ENCODE measurements around the gene KIFC1.

Gene KIFC1

DNA sequence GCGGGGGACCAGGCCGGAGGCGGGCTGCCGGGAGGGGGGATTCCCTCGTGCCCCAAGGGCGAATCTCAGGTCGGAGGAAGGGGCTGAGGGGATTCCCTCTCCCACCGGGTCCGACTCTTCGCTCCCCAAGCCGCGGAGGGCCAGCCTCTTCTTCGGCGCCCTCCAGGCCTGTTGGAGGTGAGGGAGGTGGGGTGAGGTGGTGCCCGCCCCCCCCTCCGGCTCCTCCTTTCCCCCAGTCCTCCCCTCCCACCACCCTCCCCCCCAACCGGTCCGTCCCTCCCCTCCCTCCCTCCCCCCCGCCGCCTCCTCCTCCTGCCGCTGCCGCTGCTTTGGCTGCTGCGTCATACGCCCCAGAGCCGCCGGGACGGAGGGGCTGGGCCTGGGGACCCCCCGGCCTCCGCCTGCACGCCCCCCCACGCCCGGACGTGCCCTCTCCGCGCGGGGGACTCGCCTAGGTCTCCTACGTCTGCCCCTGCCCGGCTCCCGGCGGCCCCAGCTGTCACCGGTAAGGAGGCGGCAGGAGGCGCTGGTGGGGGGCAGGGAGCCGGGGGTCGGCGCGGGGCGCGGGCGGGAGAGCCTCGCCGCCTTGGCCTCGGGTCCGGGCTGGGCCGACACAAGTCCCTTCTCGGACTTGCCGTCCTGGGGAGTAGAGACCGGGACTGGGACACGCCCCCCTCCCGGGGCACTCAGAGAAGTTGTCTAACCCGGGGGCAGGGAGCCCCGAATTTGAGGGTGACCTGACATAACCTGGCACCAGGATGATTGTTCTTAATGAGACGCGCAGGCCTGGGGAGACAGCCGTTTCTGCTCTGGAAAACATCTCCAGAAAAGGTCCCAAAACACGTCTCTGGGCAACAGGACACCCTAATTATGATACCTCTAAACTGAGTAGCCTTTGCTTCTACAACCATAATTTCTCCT lies 19.3 kb downstream of the KIFC1 start, which contains the start of gene PHF1:
TSS of gene PHF1 (plus strand) at position 304 of the 921 bp plus-strand sequence. CDS start 1,250 bp downstream, outside the sequence.
- DNase-seq: peak; percentile 83

DNA sequence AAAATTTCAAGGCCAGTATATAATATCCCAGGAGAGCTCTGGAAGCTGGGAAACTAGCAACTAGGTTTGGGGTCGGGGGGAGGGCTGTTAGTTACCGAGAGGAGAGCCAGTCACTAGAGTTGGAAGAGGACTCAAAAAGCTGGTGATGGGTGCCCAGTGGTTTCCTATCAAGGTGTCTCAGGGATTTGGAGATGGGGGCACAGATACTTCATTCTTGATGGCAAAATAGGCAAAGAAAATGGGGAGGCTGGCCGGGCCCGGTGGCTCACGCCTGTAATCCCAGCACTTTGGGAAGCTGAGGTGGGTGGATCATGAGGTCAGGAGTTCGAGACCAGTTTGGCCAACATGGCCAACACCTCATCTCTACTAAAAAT lies 20.0 kb downstream of the KIFC1 start:
- DNase-seq: no peak

DNA sequence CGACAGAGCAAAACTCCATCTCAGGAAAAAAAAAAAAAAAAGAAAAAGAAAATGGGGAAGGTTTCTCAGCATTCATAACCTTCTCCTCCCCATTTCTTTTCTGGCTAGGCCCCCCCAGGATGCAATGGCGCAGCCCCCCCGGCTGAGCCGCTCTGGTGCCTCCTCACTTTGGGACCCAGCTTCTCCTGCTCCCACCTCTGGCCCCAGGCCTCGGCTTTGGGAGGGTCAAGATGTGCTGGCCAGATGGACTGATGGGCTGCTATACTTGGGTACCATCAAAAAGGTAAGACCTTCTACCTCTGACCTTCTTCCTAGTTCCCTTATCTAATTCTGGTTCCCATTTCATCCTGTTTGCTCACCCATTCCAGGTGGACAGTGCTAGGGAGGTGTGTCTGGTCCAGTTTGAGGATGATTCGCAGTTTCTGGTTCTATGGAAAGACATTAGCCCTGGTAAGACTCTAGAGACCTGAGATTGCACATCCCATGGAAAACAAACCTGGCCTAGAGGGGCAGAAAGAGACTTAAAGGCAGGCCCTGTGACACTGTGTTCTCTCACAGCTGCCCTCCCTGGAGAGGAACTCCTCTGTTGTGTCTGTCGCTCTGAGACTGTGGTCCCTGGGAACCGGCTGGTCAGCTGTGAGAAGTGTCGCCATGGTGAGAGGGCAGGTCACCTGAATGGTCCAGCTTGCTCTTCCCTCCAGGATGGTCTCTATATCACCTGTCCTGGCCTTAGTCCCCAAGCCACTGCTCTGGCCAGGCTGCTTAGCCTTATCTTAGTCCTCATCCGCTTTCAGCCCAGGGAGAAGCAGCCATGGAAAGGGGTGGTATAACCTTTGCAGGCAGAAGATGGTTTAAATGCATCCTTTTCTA lies 20.8 kb downstream of the KIFC1 start:
- no peak for DNase-seq

DNA sequence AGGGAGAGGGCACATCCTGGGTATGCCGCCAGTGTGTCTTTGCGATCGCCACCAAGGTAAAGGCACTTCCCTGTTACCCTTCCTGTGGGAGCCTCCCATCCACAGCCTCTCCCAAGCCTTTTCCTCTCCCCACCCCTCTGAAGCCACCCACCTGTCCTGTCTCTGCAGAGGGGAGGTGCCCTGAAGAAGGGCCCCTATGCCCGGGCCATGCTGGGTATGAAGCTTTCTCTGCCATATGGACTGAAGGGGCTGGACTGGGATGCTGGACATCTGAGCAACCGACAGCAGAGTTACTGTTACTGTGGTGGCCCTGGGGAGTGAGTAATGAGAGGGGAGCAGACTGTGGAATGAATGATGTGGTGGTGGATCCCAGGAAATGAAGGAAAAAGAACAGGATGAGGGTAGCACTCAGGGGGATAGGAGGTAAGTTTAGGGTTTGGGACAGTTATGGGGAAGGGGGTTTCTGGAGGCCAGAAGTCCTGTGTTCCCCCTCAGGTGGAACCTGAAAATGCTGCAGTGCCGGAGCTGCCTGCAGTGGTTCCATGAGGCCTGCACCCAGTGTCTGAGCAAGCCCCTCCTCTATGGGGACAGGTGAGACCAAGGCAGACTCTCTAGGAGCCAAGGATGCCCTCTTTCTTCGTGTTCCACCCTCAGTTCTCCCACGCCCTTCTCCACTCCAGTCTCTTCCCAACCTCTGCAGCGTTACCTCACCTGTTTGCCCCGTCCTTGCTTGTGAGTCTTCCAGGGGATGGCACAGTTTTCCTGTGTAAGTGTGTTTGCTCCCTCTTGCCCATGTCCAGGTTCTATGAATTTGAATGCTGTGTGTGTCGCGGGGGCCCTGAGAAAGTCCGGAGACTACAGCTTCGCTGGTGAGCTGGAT lies 21.9 kb downstream of the KIFC1 start:
- DNase-seq: no peak

DNA sequence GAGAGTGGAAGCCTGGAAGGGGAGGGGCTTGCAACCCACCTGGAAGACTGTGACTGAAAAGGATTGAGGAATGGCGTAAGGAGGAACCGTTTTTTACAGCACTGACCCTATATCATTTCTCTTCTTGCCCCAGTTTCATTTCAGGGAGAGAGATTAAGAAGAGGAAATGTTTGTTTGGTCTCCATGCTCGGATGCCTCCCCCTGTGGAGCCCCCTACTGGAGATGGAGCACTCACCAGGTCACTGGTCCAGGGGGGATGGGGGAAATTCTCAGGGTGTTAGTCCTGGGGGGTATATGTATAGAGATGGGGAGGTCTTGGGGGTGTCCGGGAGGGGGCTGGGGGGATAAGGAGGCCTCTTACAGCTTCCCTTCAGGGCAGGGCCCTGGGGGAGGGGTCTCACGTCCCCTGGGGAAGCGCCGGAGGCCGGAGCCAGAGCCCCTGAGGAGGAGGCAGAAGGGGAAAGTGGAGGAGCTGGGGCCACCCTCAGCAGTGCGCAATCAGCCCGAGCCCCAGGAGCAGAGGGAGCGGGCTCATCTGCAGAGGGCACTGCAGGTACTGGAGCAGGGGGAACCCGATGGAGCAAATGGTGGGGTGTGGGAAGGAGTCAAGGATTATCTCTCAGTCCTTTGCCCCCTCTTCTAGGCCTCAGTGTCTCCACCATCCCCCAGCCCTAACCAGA lies 23.1 kb downstream of the KIFC1 start:
- no peak for DNase-seq

DNA sequence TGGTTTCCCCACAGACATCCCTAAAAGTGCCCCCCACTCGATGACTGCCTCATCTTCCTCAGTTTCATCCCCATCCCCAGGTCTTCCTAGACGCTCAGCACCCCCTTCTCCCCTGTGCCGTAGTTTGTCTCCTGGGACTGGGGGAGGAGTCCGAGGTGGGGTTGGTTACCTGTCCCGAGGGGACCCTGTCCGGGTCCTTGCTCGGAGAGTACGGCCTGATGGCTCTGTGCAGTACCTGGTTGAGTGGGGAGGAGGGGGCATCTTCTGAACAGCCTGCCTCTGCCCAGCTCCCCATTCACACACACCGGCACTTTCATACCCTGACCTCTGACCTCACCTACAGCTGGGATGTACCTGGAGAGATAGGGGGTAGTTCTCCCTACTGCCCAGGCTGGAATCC lies 24.2 kb downstream of the KIFC1 start:
- DNase-seq: no peak

DNA sequence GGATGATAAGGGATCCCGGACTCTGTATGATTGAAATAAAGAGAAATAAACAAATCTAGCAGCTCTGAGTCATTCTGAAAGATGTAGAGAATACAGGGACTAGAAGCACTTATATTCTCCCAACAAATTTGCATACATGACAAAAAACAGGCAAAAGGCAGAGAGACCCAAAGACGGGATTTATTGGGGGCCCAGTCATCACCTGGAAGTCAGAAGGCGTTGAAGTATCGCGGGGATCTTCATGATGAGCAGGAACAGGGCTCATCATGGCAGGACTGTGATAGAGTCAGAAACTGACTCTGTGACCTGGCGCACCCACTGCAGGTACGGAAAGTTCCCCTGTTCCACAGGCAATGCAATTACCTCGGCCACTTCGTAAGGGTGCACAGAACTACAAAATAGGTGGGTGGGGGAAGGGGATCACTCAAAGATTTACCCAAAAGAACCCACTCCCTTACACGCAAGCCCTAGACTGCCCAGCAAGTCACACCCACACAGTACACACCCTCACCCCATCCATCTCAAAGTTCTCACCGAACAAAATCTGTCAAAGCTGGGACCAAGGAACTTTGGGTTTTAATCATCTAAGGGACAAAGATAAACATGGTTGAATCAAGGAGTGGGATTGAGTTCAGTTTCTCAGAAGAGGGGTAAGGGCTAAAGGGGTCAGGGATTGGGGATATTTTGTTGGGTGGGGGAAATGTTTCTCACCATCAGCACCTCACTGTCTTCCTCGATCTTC lies 24.9 kb downstream of the KIFC1 start:
- no peak for DNase-seq

DNA sequence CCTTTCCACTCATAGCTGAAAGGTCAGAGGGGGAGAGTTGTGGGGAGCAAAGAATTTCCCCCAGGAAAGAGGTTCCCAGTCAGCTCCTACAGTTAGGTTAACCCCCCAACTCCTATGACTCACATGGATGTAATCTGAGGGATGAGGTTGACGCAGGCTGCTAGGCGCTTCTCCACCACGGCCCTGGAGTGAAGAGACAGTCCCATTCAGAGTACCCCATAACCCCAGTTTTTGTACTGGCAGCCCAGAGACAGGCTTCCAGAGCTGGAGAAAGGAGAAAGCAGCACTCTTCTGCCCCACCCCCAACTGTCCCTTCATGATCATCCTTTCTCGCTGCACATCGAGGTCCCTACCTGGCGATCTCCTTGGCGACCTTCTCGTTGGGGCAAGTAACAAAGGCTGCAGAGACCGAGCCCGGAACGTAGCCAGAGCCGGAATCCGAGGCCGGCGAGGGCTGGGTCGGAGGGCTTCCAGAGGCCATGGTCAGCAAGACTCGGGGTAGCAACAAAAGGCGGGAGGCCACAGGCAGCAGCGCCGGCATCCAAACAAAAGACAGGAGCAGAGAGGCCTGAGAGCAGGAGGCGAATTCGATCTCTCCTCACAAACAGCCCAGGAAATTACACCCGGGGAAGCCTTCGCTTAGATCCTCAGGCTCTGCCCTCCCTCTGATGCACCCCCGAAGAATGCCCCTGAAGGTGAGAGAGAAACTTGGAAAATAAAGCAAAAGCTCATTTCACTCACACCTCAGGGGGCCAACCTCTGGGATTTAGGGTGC lies 25.7 kb downstream of the KIFC1 start:
- peak; percentile 88 for DNase-seq

DNA sequence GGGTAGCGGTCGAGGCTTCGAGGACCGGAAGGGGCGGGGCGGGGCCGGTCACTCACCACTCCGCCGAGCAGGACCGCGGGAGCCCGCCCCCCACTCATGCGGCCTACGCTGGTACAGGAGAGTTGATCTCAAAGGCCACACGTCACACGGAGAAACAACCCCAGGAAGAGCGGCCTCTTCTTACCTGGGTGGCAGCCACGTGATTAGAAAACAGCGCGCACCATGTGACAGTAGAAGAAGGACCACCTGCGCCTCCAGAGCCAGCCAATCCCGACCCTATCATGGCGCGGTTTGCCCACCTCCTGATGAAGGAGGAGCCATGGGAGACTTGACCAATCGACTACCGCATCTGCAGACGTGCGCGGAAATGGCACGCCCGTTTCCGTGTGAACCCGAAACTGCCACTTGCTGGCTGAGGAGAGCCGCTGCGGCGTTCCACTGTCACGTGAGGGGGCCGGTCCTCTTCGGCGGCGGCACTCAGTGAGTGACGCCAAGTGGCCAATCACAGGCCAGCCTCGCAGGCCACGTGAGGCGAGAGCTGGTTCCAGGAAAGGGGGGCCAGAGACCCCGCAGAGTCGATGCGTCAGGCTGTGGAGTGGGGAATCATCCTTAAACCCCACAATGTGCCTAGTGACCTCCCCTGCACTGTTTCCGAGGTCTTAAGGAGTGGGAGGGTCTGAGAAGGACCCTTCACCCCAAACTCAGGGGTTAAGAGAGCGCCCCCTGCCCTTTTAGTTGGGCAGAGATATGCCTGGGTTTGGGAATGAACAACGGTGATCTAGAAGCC lies 26.5 kb downstream of the KIFC1 start, which contains the start of gene CUTA:
TSS of gene CUTA (minus strand) at position 205 of the 787 bp plus-strand sequence. CDS start at position 98, 107 bp downstream.
- peak; percentile 100 for DNase-seq

DNA sequence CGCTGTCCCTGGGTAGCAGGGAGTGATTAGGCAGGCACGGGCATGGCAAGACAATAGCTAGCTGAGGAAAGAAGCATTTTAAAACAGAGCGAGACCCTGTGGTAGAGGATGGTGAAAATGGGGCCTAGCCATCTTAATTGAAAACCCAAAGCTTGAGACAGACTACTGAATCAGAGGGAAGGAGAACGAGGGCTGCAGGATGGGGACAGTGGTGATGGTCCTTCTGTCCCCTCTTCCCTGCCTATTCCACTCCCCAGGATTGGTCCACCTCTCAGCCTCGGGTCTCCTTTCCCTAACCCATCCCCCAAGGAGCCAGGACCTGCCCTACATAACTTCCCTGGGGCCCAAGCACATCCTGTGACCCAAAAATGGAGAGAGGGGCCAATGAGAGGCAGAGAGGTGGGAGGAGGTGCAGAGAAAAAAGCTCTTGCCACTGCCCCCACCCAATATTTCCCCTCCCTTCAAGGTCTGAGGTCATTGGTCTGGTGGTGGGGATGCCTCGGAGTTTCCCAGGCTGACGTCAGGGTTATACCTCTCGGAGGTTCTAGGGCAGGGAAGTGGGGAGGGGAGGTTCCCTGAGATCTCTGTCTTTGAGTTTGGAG lies 27.2 kb downstream of the KIFC1 start:
- DNase-seq: no peak

DNA sequence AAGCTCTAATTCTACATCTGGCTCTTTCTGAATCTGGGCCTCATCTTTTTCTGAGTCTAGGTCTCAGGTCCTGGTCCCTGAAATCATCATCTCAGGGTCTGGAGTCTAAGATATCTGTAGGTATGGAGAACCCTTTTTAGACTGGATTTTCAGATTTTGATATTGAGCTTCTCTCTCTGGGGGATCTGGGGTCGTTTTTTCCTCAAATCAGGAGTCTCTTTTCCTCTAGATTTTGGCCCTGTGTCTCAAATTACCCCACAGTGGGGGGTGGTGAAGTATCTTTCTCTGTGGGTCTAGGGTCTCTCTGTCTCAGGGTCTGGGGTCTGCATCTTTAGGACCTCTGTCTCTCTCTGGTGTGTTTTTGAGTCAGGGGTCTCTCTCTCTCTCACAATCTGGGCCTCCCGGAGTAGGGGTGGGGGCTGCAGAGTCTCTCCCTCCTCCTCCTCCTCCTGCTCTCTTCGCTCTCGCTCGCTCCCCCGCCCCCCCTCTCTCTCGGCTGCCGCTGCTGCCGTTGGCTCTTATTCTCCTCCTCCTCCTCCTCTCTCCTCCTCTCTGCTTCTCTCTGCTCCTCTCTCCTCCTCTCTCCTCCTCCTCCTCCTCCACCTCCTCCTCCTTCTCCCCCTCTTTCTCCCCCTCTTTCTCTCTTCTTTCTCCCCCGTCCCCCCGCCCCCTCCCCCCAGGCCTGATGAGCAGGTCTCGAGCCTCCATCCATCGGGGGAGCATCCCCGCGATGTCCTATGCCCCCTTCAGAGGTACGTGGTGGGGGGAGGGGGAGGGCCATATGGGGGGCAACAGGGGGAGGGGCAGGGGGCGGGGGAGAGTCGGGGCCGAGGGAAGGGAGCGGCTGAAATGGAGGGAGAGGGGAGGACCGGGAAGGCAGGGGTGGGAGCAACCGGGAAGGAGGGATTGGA lies 28.2 kb downstream of the KIFC1 start, which contains the start of gene SYNGAP1:
TSS of gene SYNGAP1 (plus strand) at position 486 of the 911 bp plus-strand sequence. CDS start at position 686, 200 bp downstream.
- peak; percentile 68 for DNase-seq

DNA sequence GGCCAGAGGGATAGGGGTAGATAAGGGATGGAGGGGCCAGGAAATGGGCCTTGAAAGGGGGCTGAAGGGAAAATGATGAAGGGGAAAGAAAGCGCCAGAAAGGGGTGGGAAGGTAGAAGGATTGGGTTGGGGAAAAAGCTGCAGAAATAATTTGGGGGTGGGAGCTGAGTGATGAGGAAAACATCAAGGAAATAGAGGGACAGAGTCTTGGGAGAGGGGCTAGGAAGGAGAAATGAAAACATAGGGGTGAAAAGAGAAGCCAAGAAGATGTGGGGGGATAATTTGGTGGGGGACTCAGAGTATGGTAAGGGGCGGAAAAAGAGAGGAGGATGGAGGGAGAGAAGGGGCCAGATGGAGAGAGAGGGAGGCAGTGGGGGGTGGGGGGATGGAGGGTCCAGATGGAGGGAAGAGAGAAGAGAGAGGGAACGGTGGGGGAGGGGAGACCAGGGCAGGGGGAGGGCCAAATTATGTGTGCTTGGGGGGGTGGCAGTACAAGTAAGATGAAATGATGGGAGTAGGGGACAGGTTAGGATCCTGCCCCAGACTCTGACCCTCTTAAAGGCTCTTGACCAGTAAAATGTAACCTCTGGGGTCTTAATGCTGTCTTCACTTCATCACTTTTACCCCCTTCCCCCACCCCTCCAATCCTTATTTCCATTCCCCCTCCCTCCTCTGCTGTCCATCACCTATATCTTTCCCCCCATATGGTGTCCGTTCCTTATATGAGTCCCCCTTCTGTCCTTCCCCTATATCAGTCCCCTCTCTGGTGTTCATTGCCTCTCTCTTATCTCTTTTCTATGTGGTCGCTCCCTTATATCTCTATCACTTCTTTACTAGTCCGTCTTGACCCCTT lies 29.1 kb downstream of the KIFC1 start:
- DNase-seq: no peak

DNA sequence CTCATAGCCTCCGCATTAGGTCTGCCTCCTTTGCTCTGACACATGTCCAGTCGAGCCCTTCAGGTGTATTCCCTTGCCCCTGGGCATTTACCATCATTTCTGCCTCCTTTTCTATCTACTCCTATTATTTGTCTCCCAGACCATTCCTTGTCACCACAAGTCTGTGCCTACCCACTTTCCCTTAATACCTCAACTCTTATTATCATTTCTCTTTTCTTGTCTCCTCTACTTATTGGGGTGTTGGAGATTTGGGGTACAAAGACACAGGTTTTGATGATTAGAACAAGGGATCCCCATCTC lies 29.7 kb downstream of the KIFC1 start:
- no peak for DNase-seq

DNA sequence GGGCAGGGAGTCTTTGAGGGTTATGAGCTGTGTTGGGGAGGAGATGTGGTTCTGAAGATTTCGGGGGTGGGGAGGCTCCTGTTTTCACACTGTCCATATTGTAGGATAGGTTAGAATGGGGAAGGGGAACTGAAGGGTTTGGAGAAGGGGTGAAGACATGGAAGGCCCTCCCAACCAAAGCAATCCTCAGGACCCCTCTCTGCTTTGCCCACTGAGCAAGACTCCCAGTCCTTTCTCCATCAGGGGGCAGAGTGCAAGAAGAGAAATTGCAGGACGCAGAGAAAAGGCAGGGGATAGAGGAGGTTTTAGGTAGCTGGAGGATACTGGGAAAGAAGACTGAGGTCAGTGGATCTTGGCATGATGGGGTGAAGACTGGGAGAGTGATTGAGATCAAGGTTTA lies 32.2 kb downstream of the KIFC1 start:
- no peak for DNase-seq

DNA sequence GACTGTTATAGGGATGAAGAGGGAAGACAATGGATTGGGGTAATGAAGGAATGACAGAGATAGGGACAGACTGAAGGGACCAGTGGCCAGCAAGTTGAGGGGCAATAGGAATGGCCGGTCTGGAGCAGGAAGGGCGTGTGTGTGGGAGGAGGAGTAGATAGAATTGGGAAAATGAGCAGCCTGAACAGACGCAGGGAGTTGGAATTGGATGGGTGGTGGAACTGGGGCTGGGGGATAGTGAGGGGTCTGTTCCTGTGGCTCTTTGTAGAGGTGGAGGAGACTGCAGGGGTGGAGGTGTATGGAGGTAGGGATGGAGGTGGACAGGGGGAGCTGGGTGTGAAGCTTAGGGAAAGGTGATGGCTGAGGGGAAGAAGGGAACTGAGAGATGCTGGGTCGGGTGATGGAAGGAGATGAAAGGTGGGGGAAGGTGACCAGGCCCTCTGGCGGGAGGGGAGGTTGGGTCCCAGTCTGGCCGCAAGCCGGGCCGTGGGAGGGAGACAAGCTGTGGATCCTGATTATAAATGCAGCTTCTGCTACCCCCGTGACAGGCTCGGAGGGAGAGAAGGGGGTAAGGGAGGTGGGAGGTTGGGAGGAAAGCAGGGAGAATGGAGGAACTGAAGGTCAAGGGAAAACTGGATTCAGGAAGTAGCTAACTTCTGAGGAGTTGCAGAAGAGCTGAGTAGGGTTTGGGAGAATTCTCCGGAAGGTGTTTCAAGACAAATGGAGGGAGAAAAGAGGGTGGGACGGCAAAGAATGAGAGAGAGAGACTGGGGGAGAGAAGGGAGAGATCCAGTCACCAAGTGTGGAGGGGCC lies 33.4 kb downstream of the KIFC1 start:
- no peak for DNase-seq

All from fibroblast of skin of back (primary cell).